GDM1 (cell line): Measurements from ENCODE around the gene TBL1XR1.
"Not testable (repeated sequence)": the region's sequence is repeated elsewhere in the genome, so short reads cannot be mapped to it uniquely, and the experiment has no call there.

Experiments
- DNase-seq: peaks from one replicate; lab custom pipeline; 2025; lab: John Stamatoyannopoulos, UW

Gene TBL1XR1

DNA sequence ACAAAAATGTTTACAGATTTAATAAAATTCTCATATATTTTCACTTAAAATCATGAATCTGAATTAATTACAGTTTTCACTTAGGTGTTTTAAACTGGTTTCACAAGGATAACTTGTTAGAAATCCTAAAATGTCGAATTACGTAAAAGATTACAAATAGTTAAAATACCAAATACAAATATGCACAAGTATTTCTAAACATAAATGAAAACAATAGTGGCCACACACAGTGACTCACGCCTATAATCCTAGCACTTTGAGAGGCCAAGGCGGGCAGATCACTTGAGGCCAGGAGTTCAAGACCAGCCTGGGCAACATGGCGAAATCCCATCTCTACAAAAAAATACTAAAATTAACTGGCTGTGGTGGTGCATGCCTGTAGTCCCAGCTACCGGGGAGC, 10.9 kb upstream of the TBL1XR1 start:
- no peak for DNase-seq

DNA sequence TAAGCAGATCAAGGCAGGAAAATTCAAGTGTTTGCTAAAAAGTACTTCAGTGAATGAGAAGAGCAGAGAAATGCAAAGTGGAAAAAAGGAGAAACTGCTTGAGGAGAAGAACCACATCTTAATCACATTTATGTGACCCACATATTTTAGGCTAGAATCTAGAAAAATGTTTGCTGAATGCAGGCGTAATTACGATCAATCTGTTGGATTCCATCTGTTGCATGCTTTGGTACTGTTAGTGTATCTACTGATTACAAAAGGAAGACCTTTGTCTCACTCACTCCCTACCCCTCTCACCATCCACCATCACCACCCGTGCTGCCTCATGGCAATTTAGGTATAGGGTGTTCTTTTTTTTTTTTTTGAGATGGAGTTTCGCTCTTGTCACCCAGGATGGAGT, 9.7 kb upstream of the TBL1XR1 start:
- no peak for DNase-seq

DNA sequence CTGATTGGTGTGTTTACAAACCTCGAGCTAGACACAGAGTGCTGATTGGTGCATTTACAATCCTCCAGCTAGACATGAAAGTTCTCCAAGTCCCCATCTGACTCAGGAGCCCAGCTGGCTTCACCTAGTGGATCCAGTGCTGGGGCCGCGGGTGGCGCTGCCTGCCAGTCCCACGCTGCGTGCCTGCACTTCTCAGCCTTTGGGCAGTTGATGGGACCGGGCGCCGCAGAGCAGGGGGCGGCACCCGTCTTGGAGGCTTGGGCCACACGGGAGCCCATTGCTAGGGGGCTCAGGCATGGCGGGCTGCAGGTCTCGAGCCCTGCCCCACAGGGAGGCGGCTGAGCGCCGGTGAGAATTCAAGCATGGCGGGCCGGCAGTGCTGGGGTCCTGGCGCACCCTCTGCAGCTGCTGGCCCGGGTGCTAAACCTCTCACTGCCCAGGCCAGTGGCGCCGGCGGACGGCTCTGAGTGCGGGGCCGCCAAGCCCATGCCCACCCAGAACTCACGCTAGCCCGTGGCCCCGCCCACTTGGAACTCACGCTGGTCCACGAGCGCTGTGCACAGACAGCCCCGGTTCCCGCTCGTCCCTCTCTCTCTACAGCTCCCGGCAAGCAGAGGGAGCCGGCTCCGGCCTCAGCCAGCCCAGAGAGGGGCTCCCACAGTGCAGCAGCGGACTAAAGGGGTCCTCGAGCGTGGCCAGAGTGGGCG, 6.6 kb upstream of the TBL1XR1 start:
- DNase-seq = no peak

DNA sequence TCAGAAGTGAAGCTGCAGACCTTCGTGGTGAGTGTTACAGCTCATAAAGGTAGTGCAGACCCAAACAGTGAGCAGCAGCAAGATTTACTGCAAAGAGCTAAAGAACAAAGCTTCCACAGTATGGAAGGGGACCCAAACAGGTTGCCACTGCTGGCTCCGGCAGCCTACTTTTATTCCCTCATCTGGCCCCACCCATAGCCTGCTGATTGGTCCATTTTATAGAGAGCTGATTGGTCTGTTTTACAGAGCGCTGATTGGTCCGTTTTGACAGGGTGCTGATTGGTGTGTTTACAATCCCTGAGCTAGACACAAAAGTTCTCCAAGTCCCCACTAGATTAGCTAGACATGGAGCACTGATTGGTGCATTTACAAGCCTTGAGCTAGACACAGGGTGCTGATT, 5.7 kb upstream of the TBL1XR1 start:
- not testable (repeated sequence) for DNase-seq

DNA sequence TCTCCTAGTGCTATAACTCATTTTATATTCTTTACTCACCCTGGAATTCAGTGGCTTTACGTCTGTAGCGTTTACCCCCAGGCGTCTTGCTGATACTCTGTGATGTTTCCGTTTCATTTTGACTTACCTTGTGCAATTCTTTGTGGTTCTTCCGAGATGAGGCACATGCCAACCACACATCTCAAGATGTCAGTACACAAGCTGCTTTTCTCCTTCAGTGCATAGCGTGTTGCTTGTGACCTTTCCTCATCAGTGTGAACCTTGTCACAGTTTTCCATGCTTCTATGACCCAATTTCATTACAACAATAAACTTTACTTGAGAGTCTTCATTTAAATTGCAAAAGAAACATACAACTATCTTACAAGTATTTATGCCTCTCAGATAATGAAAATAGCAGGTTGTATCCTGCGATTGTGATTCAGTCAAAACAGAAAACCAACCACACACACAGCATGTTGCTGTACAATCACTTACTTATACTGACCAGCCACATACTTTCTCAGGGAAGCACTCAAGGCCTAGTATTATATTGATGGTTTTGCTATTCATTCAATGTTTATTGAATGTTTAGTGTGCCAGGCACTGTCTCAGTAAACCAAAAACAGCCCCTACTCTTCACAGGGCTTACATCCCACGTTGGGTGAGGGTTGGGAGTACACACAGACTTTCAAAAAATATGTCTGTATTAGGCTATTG, 4.6 kb upstream of the TBL1XR1 start:
- no peak for DNase-seq

DNA sequence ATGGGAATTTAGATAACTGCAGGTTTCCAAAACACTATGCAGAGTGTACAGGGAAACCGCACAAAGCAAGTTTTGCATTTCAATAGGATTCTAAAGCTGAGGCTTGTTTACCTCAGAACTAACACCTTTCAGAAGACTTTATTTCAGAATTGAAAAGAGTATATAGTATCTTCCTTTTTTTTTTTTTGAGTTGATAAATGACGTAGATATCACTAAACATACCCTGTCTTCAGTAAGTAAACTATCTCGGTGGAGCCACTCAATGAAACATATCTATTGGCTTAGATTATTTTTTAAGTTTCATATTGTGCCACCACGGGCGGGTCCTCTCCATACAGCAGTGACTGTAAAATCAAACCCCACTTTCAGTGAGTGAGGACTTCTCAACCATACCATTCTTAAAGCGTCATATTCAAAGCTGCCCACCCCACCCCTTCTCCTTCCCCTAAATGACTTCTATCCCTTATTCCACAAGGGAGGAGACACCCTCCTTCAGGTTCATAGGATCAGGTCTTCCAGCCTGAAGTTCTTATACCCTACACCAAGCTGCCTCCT, 2.0 kb upstream of the TBL1XR1 start:
- DNase-seq = no peak

DNA sequence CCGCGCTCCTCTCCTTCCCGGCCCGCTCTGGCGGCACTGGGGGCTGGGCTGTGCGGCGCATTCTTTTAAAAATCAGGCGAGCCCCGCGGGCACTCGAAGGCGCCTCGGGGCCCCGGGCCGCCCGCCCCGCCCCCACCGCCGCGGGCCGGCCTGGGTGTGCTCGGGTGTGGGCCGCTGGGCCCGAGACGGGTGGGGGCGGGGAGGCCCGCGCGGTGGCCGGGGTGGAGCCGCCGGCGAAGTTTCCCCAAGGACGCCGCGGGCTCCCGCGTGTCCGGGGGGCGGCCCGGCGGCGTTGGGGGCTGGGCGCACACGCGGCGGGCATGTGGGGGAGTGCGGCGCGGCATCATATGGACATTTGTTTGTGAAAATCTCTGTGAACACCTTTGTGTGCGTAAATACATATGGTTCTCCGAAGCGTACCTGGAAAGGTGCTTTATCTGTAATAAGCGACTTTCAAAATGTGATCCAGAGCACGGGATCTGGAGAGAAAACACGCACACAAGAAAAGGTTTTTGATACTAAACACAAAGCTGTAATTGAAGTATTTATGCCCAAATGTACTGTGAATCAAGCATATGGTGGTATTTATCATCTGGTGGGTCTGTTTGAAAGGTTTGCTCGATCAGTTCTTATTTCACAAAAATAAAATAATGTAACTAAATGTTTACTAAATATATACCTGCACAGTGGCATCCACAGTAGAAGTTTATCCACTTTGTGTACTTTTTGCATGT, 612 bp upstream of the TBL1XR1 start:
- no peak for DNase-seq

DNA sequence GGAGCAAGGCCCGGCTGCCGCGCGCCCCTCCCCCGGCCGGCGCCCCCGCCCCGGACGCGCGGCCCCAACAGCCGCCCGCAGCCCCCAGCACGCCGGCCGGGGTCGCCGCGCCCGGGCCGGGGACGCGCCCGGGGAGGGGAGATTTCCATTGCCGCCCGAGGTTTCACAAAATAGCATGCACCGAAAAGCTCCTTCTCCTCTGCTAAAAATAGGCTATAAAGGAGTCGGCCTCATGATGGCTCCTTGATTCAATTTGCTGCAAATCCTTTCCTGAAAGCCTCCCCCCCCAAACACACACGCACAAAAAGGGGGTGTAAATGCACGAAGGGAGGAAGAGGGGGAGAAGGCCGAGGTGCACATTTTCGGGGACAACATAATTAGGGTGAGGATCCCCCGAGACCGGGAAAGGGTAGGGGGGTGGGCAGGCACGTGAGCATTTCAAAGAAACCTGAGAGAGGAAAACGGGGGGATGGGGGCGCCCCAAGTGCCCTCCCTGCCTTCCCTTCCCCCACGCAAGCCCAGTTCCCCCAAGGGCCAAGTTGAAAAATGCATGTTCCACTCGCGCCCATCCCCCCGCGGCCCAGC, 734 bp downstream of the TBL1XR1 start:
- peak; percentile 36 for DNase-seq

DNA sequence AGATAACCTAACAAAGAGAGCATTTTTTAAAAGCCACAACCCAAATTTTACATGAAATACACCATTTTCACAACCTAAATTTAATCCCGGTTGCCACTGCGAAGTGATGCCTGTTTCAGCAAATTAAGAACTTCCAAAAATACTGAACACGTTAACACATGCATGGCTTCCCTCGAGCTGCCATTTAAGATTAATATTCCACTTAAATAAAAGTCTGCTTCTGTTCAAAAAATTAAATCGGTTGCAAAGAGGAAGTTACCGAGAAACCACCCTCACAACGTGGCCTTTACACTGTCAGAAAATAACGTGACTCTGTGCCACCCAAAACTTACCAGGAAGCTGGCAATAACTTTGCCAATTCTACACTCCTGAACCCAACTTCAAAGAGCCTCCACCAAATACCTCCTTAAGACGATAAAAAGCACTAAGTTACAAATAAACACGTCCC, 1.2 kb downstream of the TBL1XR1 start:
- peak; percentile 27 for DNase-seq

DNA sequence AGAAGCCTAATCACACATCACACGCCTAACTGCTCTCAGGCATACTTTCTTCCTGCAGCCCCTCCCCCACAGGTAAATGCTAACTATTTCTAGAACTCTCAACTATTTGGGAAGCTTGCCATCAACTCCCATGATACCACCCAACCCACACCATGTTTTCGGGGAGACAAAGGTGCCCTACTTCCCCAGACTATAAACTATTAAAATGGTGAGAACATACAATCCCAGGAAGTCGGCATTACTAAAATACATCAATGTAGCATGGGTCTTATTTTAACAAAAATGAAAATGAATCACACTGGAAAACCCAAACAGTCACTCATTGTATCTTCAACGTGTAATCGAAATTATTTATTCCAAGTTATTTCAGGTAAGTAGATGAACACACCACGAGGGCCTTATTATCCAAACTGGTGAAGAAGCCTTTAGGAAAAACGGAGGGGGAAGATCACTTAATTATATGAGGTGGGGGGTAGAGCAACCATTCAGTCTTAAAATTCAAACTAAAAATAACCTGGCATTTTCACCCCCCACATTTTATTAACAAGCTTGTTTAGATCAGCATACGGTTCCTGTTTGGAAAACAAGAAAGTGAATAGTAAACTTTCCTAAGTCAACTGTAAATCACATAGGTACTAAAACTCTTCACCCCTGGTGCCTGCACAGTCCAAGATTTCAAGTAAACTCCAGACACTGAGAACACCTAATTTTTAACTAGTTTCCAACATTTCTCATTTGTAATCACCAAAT, 1.9 kb downstream of the TBL1XR1 start:
- DNase-seq = no peak

DNA sequence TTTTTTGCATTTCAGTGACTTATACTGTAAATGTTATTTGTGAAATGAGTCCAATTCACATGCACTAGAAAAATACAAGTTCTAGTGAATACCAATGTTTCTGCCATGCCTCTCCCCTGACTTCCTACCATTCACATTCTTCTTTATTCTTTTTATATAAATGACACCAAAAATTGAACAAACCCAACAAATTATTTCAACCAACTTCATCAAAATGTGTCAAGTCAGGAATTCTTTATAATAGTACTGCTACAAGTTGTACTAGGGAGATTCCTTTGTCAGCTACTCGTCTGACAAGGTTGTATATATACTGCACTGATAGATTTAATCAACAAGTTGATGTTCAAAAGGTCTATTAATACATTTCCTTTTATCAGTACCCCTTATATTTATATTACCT, 3.0 kb downstream of the TBL1XR1 start:
- no peak for DNase-seq

DNA sequence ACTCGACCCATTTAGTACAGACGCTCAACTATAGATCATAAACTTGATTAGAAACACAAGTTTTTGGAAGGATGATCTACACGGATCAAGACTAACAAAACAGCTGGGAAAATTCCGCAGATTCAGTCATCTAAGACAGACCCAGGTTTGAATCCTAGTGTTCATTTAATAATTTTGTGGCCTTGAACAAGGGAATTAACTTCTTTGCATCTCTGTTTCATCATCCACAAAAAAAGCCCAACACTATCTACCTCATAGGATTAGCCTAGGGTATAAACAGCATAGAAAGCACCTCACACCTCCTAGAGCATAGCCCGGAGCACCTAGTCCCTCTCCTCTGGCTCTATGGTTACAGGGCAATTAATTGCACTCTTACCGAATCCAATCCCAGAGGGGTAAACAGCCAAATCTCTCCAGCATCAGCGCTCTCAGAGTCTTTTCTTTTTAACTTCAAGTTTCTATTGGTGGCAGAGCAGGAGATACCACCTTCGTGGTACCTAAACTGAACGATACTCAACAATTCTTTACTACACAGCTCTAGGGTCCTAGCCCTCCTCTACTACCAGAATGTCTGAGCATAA, 3.5 kb downstream of the TBL1XR1 start:
- no peak for DNase-seq

DNA sequence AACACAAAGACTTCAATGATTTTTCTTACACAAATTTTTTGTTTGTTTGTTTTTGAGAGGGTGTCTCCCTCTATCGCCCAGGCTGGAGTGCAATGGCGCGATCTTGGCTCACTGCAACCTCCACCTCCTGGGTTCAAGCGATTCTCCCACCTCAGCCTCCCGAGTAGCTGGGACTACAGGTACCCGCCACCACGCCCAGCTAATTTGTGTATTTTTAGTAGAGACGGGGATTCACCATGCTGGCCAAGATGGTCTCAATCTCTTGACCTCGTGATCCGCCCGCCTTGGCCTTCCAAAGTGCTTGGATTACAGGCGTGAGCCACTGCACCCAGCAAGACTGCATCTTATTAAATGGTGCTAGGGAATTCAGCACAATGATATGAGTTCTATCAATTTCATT, 4.0 kb downstream of the TBL1XR1 start:
- not testable (repeated sequence) for DNase-seq

DNA sequence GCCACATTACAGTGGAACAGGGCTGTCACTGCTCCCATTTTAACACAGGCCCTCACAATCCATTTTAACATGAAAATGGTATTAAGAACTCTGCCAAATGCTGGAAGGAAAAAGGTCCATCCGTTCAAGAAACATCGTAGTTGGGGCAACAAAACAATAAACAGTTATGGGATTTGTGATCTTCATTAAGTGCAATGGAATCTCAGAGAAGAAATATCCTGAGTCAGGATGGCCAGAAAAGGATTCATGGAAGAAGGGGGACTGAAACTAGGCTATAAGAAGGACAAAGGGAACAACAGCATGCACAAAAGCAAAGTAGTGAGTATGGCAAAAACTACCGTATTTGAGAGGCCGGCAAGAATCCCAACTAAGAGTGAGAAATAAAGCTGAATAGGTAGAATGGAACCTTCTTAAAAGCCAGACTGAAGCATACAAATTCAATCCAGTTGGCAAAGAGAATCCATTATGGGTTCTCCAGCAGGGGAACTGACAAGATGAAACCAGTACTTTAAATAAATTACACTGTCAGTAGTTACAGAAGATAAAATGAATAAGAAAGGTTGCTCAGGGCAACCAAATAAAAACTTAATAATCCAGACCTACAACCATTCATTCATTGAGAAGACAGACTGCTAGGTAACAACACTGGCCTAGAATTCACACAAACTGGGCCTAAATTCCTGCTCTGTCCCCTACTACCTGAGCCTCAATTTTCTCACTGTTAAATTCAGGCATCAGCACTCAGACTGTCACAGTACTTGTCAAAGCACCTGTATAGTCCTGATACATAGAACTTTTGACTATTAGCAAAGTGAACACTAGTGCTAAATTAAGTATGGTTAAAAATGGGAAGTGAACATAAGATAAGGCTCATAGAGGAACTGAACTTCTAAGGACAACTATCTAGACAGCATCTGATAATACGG, 6.3 kb downstream of the TBL1XR1 start:
- DNase-seq = no peak

DNA sequence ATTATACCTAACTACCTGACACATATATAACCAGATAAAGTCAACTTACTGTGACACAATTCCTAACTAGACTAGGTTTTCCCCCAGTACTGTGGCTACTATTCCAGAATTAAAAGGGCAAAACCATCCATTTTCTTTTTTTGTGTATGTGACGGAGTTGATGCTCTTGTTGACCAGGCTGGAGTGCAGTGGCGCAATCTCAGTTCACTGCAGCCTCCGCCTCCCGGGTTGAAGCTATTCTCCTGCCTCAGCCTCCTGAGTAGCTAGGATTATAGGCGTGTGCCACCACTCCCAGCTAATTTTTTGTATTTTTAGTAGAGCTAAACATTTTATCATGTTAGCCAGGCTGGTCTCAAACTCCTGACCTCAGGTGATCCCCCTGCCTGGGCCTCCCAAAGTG, 7.1 kb downstream of the TBL1XR1 start:
- not testable (repeated sequence) for DNase-seq

DNA sequence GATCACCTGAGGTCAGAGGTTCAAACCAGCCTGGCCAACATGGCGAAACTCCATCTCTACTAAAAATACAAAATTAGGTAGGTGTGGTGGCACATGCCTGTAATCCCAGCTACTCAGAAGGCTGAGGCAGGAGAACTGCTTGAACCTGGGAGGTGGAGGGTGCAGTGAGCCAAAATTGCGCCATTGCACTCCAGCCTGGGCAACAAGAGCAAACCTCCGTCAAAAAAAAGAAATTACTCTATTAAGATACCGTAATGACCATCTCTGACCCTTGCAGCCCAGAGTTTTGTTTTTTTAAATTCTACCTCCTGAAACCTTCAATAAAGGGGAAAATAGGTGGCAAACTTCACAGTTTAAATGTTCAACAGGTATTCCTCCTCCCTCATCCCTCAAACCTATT, 9.0 kb downstream of the TBL1XR1 start:
- DNase-seq = not testable (repeated sequence)

DNA sequence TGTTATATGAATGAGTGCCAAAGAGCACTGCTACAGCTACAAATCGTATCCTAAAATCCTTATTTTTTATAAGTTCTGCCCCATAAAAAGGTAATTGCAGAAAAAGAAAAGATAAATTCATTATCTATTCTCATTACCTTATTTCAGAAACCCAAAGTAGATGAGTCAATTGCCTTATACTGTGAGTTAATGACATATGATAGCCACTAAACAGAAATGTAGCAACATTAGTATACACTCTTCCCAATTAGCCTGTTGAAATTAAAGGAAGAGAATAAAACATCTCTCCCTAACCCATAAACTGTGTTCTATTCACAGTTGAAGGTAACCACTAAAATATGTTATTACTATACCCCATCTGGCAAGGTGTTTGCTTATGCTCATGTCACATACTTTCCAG, 11.0 kb downstream of the TBL1XR1 start:
- no peak for DNase-seq

DNA sequence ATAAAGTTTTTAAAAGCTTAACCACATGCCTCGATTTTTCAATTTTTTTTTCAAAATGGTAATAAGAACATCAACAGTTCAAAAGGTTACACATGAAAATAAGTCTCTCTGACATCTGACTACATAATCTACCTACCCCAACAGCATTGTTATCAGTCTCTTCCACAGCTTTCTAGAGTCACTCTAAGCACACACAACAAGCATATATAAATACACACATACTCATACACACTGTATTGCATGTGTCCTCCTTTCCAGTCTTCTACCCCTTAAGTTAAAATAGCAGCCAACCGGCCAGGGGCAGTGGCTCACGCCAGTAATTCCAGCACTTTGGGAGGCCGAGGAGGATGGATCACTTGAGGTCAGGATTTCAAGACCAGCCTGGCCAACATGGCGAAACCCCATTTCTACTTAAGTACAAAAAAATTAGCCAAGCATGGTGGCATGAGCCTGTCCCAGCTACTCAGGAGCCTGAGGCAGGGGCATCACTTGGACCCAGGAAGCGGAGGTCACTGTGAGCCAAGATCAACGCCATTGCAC, 12.2 kb downstream of the TBL1XR1 start:
- no peak for DNase-seq

DNA sequence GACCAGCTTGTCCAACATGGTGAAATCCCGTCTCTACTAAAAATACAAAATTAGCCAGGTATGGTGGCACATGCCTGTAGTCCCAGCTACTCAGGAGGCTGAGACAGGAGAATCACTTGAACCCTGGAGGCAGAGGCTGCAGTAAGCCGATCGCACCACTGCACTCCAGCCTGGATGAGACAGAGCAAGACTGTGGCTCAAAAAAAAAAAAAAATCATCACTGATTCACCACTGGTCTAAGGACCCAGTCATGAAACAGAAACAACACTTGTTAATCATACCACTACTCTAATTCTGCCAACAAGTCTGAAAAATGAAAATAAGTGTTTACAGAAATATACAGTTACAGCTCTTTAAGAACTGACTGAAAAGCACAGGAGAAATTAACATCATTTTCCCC, 12.7 kb downstream of the TBL1XR1 start:
- DNase-seq = not testable (repeated sequence)

DNA sequence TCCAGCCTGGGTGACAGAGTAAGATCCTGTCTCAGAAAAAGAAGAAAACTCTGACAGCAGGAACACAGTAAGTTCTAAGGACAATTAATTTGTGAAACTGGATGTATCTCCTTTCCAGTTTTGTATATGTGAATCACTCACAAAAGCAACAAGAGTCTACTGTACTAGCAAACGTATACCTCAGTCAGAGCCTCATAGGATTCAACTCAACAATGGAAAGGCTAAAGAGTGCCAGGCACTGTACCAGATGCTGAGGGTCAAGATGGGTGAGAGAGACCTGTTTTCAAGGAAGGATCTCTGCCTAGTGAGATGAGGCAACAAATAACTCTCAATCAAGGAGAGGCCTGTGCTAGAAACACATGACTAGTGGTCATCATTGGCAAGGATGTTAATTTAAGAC, 14.9 kb downstream of the TBL1XR1 start:
- DNase-seq = no peak
